ENCODE results near the gene ZNF540. TPM values are rescaled to one million over a fixed set of nuclear protein-coding genes. Genes with fewer than 3 reads are reported as not detected.

ZNF540 gene
- total and polyA plus RNA-seq, 2 of the 4 experiments (the other 2 are of a cell fraction), result 0.34 to 0.54 TPM

- no peaks in the 10 kb centered on the region for H3K4me1 ChIP-seq (ENCODE audit: control insufficient read depth, insufficient read depth, low read length)
- ChIA-PET POLR2A (ENCODE audit: unreplicated experiment) (no interaction called here), CTCF (no interaction called here)
- in situ Hi-C loops (cut with MboI; ENCODE audit: low sequenced_read_pairs), result no loop called here
- peaks cover 2% of the 10 kb centered on the region; the same call in 1 of the 2 replicates for H3K36me3 ChIP-seq (ENCODE audit: control insufficient read depth, insufficient read depth, low read length)
- H3K14ac ChIP-seq (replicated peaks; ENCODE audit: low read depth, low read length), result peak overlapping the region; percentile 90
- H2AFZ ChIP-seq (replicated peaks; ENCODE audit: low read length, poor library complexity), result peak overlapping the region; percentile 98
- H3K23ac ChIP-seq (ENCODE audit: low read depth, low read length), result peak overlapping the region; percentile 92
- DNase-seq (peak; percentile 26), ATAC-seq (ENCODE audit: low read depth) (peak; percentile 59)
- peak overlapping the region; percentile 52 for H4K91ac ChIP-seq (ENCODE audit: insufficient read depth, low read depth, low read length)
- peak overlapping the region; percentile 20; the same call in 1 of the 2 replicates for H4K5ac ChIP-seq (ENCODE audit: low read depth, low read length)
- peak overlapping the region; percentile 68 for H3K4me2 ChIP-seq (ENCODE audit: low read depth, low read length)
- no peaks in the 10 kb centered on the region for H3K27me3 ChIP-seq (ENCODE audit: control insufficient read depth, insufficient read depth, low read length)
- WGBS, 2 experiments (ENCODE audit: extremely low coverage in 2 of 2, insufficient read length in 1 of 2), result 2% methylated on average over 25 of the region's 40 CpGs; no CpG with 5 or more reads in 1 of the 2 experiments
- peak overlapping the region; percentile 84 to 88 for H4K8ac ChIP-seq (ENCODE audit: low read depth in 2 of 2, low read length in 2 of 2)
- peak overlapping the region; percentile 87 for H3K4ac ChIP-seq (ENCODE audit: low read depth, low read length)
- H2BK5ac ChIP-seq (ENCODE audit: low read depth, low read length, poor library complexity, severe bottlenecking), result peak overlapping the region; percentile 44
- no peak for TF ChIP-seq FOS (IDR thresholded peaks at IDR 0.05; ENCODE audit: low read depth, low read length)
- H2AK5ac ChIP-seq (ENCODE audit: low read depth, low read length), result peak overlapping the region; percentile 44; the same call in 1 of the 2 replicates
- H2BK15ac ChIP-seq (ENCODE audit: low read depth, low read length), result no peak overlapping the region
- H3K27ac ChIP-seq (ENCODE audit: insufficient read depth, low read length), result peak overlapping the region; percentile 62
- H3K18ac ChIP-seq (ENCODE audit: low read depth, low read length), result no peak overlapping the region
- no TSS peak for BruUV-seq (replicated peaks)
- H3K9me1 ChIP-seq (ENCODE audit: insufficient read depth, low read length), result no peaks in the 10 kb centered on the region
- H3K9me3 ChIP-seq (ENCODE audit: control insufficient read depth, insufficient read depth, low read length), result peaks cover 3% of the 10 kb centered on the region; the same call in 1 of the 2 replicates
- peak overlapping the region; percentile 89 for H3K4me3 ChIP-seq (ENCODE audit: insufficient read depth, low read depth, low read length)
- intact Hi-C loops (cut with micrococcal nuclease), result loop anchor here (2.0 to 5.0 kb wide), 3 partner anchors 38 to 187 kb away; partner anchors contain the start of genes ZNF569, ZNF570 and ZNF573
- peak overlapping the region; percentile 85; the same call in 1 of the 2 replicates for H3K56ac ChIP-seq (ENCODE audit: extremely low read depth, insufficient read depth, low read length)
- no peak overlapping the region for H2BK20ac ChIP-seq (ENCODE audit: low read depth, low read length)
- peak overlapping the region; percentile 55 for H2BK120ac ChIP-seq (ENCODE audit: low read depth, low read length)
- H2AK9ac ChIP-seq (replicated peaks; ENCODE audit: low read depth, low read length, poor library complexity), result peak overlapping the region; percentile 96
- peaks cover 0 to 20% of the 10 kb centered on the region in 2 experiments; a peak in 2 of 4 replicates for H3K79me1 ChIP-seq (ENCODE audit: low read depth in 1 of 2, low read length in 2 of 2)
- H3K9ac ChIP-seq (ENCODE audit: low read depth, low read length), result peak overlapping the region; percentile 75
- no peaks in the 10 kb centered on the region for H4K20me1 ChIP-seq (ENCODE audit: insufficient read depth, low read length)
- dilution Hi-C loops (cut with HindIII; ENCODE audit: low sequenced_read_pairs, unreplicated experiment), result no loop called here
Observed at GRCh38 chr19:37654629-37655300, 60.1 kb downstream of the ZNF540 start.

Data from IMR-90 (cell line).